SK-N-MC (cell line): Measurements from ENCODE around the gene AQP1.

Source experiments
- EZH2 ChIP-seq: fragments of 200-600 bp; sonication (generic); IDR thresholded peaks from one replicate; pipeline ENCODE4 v1.6.1; 2017; ENCODE audit warnings: antibody characterized with exemption
- FOXP2 ChIP-seq: optimal IDR thresholded peaks from 2 replicates; pipeline ENCODE3; 2011; ENCODE audit warnings: mild to moderate bottlenecking, moderate library complexity; ENCODE audit not compliant: insufficient read depth; ENCODE audit errors: extremely low read length, control extremely low read depth
- POLR2AphosphoS5 ChIP-seq: IDR thresholded peaks from 2 replicates; pipeline ENCODE4 v1.6.1; 2012; ENCODE audit warnings: mild to moderate bottlenecking, low read depth, low read length, borderline replicate concordance

- no peak for TF ChIP-seq POLR2AphosphoS5
- no peak for TF ChIP-seq EZH2
- no peak for TF ChIP-seq FOXP2
Observed at GRCh38 chr7:30863706-30864035, 48.0 kb upstream of the AQP1 start.
